GM19238 (cell line): ENCODE results near the gene BLOC1S2.
"Not testable (repeated sequence)": the region's sequence is repeated elsewhere in the genome, so short reads cannot be mapped to it uniquely, and the experiment has no call there.

Source experiments
- DNase-seq: peaks from one replicate; pipeline ENCODE4 v3.0.0; 2011; ENCODE audit warnings: low spot score; ENCODE audit not compliant: insufficient read length

The BLOC1S2 gene

DNA sequence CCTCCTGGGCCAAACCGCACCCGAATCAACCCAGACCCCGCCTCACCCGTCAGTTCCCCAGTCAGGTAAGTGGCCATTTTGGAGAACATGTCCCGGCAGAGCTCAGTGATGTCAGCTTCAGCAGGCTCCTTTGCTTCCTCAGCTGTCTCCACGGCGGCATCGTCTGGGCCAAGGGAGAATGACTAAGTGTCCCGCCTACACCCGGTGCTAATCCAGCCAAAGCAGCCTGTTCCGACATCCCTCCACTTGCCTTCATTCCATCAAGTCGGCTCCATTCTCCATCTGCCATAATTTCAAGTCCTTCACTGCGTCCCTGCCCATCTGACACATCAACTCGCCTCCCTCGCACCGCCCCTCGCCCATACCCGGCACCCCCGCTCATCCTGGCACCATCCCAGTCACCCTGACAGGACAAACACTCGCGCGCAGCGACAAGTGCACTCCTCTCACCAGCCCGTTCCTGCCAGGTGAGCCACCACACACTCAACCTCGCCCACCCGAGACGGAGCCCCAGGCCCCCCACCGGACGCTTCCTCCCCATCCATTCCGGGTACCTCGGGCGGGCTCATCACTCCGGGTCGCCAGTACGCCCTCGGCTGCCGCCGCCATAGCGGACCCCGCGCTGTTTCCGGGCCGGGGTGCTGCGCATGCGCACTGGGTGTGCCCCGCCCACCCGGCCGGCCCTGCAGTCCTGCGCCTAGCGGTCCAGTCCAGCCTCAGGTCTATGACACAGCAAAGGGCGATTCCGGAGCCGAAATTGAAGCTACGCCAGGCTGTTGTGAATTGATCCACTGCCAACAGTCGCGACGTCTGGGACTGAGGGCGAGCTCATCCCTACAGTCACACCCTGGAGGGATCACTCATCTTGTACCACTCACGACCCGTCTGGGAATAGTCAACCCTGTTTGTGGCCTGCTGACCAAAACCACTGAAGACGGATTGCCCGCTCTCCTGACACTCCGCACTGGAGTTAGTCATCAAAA lies at the start of gene BLOC1S2:
BLOC1S2 (minus strand) TSS at position 630 of the 983 bp plus-strand sequence; CDS start at position 609, 21 bp downstream.
- DNase-seq, result peak; percentile 93

DNA sequence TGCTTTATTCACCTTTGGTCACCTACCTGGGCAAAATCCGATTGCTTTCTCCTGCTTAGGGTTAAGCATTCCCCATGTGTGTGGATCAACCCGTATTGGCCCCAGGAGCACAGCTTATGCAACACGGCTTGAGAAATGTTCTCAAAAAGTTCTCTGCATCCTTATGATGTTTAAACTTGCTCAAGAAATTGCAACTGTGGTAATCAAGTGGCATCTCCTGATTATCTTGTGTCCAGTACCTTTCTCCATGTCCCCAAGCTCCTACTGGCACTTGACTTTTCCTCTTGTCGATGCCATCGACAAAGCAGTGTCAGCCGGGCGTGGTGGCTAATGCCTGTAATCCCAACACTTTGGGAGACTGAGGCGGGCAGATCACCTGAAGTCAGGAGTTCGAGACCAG lies 48.3 kb upstream of the BLOC1S2 start:
- no peak for DNase-seq

DNA sequence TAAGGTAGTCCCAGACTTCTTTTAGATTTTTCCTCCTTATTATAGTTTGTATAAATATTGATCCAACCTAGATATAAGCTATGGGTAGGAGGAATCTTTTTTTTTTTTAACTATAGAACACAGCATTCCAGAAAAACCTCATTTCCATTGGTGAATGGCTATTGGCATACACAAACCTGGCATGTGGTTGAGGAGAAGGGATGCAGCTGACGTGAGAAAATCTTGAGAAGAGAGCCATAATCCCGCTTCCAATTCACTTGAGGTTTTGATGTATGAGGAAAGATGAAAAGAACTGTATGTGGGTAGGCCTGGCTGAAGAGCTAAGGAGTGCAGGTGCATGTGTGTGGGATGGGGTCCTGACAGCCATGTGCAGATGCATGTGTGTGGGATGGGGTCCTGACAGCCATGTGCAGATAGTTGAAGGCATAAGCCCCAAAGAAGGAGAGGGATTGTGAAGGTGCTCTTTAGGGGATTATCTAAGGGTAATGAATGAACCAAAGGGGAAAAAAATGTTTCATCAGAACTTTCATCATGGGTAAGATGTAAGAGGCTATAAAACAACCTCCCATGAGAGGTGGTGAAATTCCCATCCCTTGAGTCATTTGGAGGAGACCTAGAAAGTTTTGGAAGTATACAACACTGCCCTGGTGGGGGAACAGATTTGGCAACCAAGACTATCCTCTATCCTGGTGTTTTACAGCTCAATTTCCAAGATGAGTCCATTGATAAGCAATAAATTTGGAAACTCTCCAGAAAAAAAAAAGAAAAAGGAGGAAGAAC lies 47.4 kb upstream of the BLOC1S2 start:
- DNase-seq, result no peak

DNA sequence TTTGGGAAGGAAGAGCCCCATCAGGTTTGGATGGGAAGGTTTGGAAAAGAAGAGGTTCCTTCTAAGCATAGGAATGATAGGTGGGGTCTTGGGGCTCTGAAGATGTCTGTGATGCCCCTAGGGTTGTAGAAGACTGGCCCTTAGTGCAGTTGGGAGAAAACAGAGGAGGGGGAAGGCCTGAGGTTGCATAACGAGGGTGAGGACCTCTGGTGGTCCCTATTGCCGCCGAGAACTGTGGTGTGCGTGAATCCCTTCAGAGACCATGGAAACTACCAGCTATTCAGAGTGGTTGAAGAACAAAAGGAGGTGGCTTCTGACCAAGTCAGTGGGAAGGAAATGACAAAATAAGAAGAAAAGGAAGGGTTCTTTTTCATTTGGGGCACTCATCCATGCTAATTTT lies 46.6 kb upstream of the BLOC1S2 start:
- DNase-seq, result no peak

DNA sequence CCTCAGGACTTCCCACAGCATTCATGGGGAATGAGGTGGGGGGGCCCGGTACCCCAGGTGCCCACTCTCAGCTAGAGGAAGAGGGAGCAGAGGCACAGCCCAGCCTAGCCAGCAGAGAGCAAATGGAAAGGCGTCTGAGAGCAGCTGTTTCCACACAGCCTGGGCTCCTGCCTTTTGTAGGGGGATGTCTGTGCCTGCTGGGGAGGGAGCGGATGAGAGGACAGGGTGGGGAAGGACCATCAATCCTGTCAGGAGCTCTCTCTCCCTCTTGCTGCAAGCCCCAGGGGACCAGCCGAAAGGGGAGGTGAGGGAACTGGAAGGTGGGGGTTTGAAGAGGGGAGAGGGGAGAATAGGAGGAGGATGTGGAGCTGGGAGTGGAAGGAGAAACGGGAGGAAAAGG lies 43.6 kb upstream of the BLOC1S2 start, which contains the start of gene PKD2L1:
PKD2L1 (minus strand) TSS at position 150 of the 400 bp plus-strand sequence; CDS start at position 25, 125 bp downstream.
- DNase-seq, result no peak

- no peak for DNase-seq
Measured at GRCh38 chr10:100328198-100328597, 41.7 kb upstream of the BLOC1S2 start.

DNA sequence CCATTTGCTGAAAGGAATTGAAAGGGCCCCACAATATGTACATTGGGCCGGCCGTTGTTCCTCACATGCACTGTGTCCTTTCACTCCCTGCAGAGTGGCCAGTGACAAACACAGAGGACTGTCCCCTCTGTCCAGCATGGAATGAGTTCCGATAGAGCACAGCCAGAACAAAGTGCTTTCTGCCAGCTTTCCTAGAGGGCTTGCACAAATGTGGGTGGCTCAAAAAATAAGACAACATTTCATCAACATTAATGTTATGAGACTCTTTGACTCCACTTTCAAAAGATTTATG lies 41.2 kb upstream of the BLOC1S2 start:
- DNase-seq, result no peak

DNA sequence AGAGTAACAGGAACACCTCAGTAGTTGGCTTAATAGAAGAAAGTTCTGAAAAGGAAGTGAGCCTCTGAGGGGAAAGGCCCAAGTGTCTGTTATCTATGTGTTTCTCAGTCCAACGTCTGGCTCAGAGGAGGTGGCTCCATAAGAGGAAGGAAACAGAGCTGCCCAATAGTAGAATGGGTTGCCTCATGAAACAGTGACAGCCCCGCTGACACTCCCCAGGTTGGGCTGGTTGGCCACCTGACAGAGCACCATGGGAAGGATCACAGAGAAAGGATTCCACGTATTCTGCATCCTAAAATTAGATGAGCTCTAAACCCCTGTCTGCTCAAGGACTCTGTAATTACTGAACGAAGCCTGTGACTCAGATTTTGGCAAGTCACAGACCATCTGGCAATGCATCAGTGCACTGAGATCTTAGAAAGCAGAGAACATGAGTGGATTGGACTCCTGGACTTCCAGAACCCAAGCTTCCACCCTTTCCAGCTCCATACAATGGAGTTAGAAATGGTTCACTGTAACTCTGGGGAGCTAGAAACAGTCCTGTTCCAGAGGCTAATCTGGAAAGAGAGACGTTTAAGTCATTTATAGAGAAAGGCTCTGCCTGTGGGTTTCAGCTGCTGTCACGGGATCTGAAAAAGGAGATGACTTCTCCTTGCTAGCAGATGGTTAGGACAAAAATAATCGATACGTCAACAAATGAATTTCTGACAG lies 40.7 kb upstream of the BLOC1S2 start:
- DNase-seq, result peak; percentile 70

DNA sequence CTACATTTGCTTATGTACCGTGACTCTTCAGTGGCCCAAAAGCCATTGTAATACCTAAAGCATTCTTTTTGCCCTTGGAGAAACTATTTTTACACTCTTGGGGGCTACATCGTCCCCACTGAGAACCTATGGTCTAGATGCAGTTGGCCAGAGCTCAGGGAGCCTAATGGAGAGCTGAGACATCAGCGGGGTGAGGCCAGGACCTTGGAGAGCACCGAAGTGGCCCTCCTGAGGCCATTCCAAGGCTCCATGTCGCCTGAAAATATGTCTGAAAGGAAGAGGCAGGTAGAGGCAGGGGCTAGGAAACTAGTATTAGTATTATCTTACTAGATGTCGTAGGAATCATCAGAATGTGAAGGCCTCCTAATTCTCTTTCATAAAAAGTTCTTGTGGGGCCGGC lies 38.7 kb upstream of the BLOC1S2 start:
- DNase-seq, result no peak

- DNase-seq, result no peak
Measured at GRCh38 chr10:100319707-100320402, 33.4 kb upstream of the BLOC1S2 start.

DNA sequence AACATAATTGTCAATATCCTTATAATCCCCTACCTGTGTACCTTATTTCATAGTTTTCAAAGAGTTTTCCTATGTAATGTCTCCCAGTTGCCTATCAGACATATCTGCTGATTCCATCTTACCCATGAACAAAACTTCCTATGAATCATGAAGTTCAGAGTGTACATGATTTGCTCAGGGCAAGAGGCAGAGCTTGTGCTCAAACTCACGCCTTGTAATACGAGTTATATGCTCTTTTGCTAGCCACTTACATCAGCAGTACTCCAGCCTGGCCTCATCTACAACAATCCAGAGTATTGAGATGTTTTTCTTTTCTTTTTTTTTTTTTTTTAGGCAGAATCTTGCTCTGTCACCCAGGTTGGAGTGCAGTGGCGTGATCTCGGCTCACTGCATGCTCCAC lies 31.7 kb upstream of the BLOC1S2 start:
- DNase-seq, result no peak

DNA sequence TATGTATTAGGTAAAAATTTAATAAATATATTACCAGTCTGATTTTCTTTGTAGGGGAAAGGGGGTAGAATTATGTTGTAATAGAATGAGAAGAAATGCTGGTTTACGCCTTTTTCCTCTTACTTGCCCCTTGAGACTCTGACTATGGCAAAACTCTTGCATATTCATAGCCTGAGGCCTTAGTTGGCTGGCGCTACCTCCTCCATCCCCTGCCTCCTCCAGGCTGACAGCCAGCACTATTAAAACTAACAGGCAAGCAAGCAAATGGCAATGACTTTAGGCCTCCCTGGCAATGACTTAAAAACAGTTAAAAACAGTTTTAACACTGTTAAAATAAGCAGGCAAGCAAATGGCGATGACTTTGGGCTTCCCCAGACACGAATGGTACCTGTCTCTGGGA lies 29.1 kb upstream of the BLOC1S2 start:
- DNase-seq, result no peak

- DNase-seq, result no peak
Measured at GRCh38 chr10:100311298-100311697, 24.8 kb upstream of the BLOC1S2 start.

- no peak for DNase-seq
Measured at GRCh38 chr10:100307684-100308083, 21.2 kb upstream of the BLOC1S2 start.

DNA sequence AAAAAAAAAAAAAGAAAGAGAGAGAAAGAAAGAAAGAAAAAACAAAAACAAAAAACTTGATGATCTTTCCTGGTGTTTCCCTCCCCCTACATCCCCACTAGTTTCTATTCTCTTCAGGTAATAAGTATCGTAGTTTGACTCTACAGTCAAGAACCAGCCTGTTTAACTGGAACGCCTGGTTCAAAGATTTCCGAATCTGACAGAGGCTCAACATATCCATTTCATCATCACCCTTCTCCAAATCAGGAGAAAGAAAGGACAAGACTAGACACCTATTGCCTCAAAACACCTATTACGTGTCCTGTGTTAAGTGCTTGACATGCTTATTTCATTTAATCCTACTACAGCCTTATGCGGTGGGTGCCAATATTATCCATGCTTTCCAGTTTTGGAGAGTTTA lies 20.4 kb upstream of the BLOC1S2 start:
- DNase-seq, result no peak

GRCh38 chr10:100304414-100304813 lies 17.9 kb upstream of the BLOC1S2 start:
- no peak for DNase-seq

- no peak for DNase-seq
Measured at GRCh38 chr10:100303724-100304319, 17.3 kb upstream of the BLOC1S2 start.

GRCh38 chr10:100301123-100301522 lies 14.6 kb upstream of the BLOC1S2 start:
- DNase-seq, result not testable (repeated sequence)

GRCh38 chr10:100297242-100297641 lies 10.8 kb upstream of the BLOC1S2 start:
- no peak for DNase-seq

- DNase-seq, result no peak
Measured at GRCh38 chr10:100293066-100293465, 6.6 kb upstream of the BLOC1S2 start.

DNA sequence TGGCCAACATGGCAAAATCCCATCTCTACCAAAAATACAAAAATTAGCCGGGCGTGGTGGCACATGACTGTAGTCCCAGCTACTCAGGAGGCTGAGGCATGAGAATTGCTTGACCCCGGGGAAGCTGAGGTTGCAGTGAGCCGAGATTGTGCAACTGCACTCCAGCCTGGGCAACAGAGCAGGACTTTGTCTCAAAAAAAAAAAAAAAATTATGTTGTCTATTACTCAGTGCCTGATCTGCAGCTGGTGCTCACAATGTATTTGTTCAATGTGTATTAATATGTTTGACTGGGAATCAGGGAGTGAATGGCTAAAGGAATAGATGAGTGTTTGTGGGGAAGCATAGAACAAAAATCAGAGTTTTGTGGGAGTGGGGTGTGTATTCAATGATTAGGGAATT lies 5.8 kb upstream of the BLOC1S2 start:
- DNase-seq, result not testable (repeated sequence)
